Activated naive CD8-positive, alpha-beta T cell treated with anti-CD3 and anti-CD28 coated beads, Interleukin-2, amount 10 ng/mL, durations not matched to agents 7 days and 5 days (primary cell): Measurements from ENCODE around the gene DHRS9. TPM values are rescaled to one million over a fixed set of nuclear protein-coding genes. Genes with fewer than 3 reads are reported as not detected.

Source experiments
- ATAC-seq: fragments of 150-1000 bp; cut with Tn5 transposase; one replicate; pipeline ENCODE4 v1.10.0; 2021; ENCODE audit warnings: low read depth, moderate library complexity
- POLR2A ChIA-PET: fragments of 350-600 bp; sonication (Branson Sonifier 250); formaldehyde crosslinking; loops from one replicate; lab custom pipeline; 2021; ENCODE audit warnings: antibody characterized with exemption; lab: Charles Lee
- DNase-seq: peaks from one replicate; pipeline ENCODE4 v3.0.0; 2021
- H3K27ac Mint-ChIP-seq: one replicate; pipeline ENCODE4 v1.8.0; 2022; ENCODE audit warnings: mild to moderate bottlenecking, mixed read lengths
- H3K27me3 Mint-ChIP-seq: one replicate; pipeline ENCODE4 v1.8.0; 2022; ENCODE audit warnings: mild to moderate bottlenecking, moderate library complexity, mixed read lengths
- H3K36me3 Mint-ChIP-seq: one replicate; pipeline ENCODE4 v1.8.0; 2021; ENCODE audit warnings: mild to moderate bottlenecking, mixed read lengths
- H3K4me1 Mint-ChIP-seq: one replicate; pipeline ENCODE4 v1.8.0; 2021; ENCODE audit warnings: mixed read lengths
- H3K4me3 Mint-ChIP-seq: one replicate; pipeline ENCODE4 v1.8.0; 2022; ENCODE audit warnings: mild to moderate bottlenecking, moderate library complexity, mixed read lengths
- H3K9me3 Mint-ChIP-seq: one replicate; pipeline ENCODE4 v1.8.0; 2021; ENCODE audit warnings: mixed read lengths
- total RNA-seq, 2 experiments: library from RNA; stranded (reverse); gene quantifications; one replicate each; pipeline ENCODE4 v1.2.3, GENCODE V29; 2021

Gene DHRS9
- total RNA-seq, 2 experiments from 2014 or later = 0.34 to 0.36 TPM

DNA sequence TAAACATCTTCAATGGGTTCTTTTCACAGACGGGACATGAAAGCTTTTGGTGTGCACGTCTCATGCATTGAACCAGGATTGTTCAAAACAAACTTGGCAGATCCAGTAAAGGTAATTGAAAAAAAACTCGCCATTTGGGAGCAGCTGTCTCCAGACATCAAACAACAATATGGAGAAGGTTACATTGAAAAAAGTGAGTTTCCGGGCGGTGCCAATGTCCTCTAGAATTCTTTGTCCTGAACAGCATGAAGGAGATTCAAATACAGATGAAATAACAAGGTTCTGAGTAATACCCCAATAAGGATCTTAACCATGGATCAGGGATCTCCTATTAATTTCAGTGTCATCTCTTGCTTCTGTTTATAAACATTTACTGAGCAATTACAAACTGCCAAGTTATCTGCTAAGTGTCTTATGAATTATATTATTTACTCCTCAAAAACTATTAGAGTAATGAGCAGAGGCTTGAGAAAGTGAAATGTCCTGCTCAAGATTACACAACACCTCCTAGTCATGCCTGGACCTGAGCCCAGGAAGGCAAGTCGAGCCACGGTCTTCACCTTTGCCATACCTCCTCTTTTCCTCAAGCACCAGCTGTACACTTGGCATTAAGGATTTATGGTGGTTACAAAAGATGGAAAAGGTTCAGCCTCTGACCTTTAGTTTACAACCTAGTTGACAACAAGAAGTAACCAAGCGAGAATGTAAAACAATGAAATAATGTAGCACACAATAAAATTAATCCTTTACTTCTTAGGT, 22.6 kb downstream of the DHRS9 start:
- Mint-ChIP-seq H3K4me3 (no peak overlapping the region), H3K36me3 (peaks cover 2% of the 10 kb centered on the region), H3K4me1 (peaks cover 17% of the 10 kb centered on the region), H3K27ac (no peak overlapping the region), H3K9me3 (no peaks in the 10 kb centered on the region), H3K27me3 (peaks cover 17% of the 10 kb centered on the region)
- no peak for ATAC-seq
- no peak for DNase-seq
- POLR2A ChIA-PET = no interaction called here

DNA sequence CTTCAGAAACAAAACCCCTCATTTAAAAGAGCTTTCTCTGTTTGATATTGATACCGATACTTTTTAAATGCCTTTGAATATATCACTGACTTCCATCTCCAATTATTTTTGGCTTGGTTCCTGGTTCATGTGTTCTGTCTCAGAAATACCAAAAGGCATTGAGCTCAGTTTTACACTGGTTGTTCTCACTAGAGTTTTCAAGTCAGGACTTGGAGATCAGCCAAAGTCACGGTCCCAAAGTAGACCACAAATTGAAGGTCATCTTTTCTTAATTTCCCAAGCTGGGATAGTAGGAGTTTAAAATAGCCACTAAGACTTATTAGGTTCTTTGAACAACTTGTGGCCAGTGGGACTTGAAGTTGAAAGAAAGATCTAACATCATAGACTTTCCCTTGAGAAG, 24.2 kb downstream of the DHRS9 start:
- peaks cover 2% of the 10 kb centered on the region for H3K36me3 Mint-ChIP-seq
- H3K9me3 Mint-ChIP-seq = no peaks in the 10 kb centered on the region
- POLR2A ChIA-PET = no interaction called here
- H3K27ac Mint-ChIP-seq = no peak overlapping the region
- H3K27me3 Mint-ChIP-seq = peaks cover 17% of the 10 kb centered on the region
- ATAC-seq = no peak
- no peak overlapping the region for H3K4me3 Mint-ChIP-seq
- no peak for DNase-seq
- H3K4me1 Mint-ChIP-seq = peaks cover 17% of the 10 kb centered on the region

GRCh38 chr2:169094676-169095075, 25.3 kb downstream of the DHRS9 start:
- Mint-ChIP-seq H3K9me3 (no peaks in the 10 kb centered on the region), H3K36me3 (peaks cover 2% of the 10 kb centered on the region), H3K4me1 (peaks cover 17% of the 10 kb centered on the region), H3K27me3 (peaks cover 10% of the 10 kb centered on the region), H3K4me3 (no peak overlapping the region), H3K27ac (no peak overlapping the region)
- ATAC-seq = no peak
- POLR2A ChIA-PET = no interaction called here
- no peak for DNase-seq

DNA sequence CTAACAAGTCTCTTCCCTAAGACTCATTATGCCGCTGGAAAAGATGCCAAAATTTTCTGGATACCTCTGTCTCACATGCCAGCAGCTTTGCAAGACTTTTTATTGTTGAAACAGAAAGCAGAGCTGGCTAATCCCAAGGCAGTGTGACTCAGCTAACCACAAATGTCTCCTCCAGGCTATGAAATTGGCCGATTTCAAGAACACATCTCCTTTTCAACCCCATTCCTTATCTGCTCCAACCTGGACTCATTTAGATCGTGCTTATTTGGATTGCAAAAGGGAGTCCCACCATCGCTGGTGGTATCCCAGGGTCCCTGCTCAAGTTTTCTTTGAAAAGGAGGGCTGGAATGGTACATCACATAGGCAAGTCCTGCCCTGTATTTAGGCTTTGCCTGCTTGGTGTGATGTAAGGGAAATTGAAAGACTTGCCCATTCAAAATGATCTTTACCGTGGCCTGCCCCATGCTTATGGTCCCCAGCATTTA, 26.3 kb downstream of the DHRS9 start:
- Mint-ChIP-seq H3K4me3 (peak overlapping the region; percentile 20), H3K27ac (no peak overlapping the region), H3K27me3 (peaks cover 9% of the 10 kb centered on the region), H3K36me3 (peaks cover 2% of the 10 kb centered on the region), H3K4me1 (peaks cover 17% of the 10 kb centered on the region), H3K9me3 (no peaks in the 10 kb centered on the region)
- DNase-seq = no peak
- POLR2A ChIA-PET = interaction anchor here (1.5 kb wide), 1 partner anchor 12 kb away, joined by 4 read pairs; no protein-coding TSS in a partner anchor
- peak; percentile 65 for ATAC-seq

- H3K27me3 Mint-ChIP-seq = peaks cover 3% of the 10 kb centered on the region
- H3K36me3 Mint-ChIP-seq = peaks cover 11% of the 10 kb centered on the region
- peaks cover 2% of the 10 kb centered on the region for H3K9me3 Mint-ChIP-seq
- POLR2A ChIA-PET = no interaction called here
- H3K4me3 Mint-ChIP-seq = peak overlapping the region; percentile 71
- H3K27ac Mint-ChIP-seq = peak overlapping the region; percentile 86
- peaks cover 51% of the 10 kb centered on the region for H3K4me1 Mint-ChIP-seq
- ATAC-seq (no peak), DNase-seq (no peak)
Observed at GRCh38 chr2:169104848-169105247, 35.5 kb downstream of the DHRS9 start.

- Mint-ChIP-seq H3K27me3 (peaks cover 3% of the 10 kb centered on the region), H3K27ac (peak overlapping the region; percentile 86), H3K4me3 (peak overlapping the region; percentile 71), H3K9me3 (peaks cover 2% of the 10 kb centered on the region), H3K36me3 (peaks cover 11% of the 10 kb centered on the region), H3K4me1 (peaks cover 51% of the 10 kb centered on the region)
- DNase-seq (no peak), ATAC-seq (peak; percentile 57)
- POLR2A ChIA-PET = no interaction called here
Observed at GRCh38 chr2:169105476-169105875, 36.1 kb downstream of the DHRS9 start.

DNA sequence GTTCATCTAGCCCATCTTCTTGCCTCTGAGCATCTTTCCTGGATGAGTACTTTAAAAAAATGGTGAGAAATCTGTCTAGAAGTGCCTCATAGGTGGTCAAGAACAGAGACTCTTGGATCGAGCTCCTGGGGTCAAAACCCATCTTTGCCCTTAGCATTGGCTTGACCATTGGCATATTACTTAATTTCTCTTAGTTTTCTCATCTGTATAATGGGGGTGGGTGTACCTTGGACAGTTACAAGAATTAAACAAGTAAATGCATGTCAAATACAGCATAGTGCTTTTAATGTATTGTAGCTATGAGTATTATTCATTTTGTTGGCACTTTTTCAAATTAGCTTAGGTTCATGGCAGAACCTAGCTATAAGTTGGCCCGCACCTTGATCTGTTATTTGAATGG, 36.8 kb downstream of the DHRS9 start:
- peak overlapping the region; percentile 49 for H3K4me3 Mint-ChIP-seq

DNA sequence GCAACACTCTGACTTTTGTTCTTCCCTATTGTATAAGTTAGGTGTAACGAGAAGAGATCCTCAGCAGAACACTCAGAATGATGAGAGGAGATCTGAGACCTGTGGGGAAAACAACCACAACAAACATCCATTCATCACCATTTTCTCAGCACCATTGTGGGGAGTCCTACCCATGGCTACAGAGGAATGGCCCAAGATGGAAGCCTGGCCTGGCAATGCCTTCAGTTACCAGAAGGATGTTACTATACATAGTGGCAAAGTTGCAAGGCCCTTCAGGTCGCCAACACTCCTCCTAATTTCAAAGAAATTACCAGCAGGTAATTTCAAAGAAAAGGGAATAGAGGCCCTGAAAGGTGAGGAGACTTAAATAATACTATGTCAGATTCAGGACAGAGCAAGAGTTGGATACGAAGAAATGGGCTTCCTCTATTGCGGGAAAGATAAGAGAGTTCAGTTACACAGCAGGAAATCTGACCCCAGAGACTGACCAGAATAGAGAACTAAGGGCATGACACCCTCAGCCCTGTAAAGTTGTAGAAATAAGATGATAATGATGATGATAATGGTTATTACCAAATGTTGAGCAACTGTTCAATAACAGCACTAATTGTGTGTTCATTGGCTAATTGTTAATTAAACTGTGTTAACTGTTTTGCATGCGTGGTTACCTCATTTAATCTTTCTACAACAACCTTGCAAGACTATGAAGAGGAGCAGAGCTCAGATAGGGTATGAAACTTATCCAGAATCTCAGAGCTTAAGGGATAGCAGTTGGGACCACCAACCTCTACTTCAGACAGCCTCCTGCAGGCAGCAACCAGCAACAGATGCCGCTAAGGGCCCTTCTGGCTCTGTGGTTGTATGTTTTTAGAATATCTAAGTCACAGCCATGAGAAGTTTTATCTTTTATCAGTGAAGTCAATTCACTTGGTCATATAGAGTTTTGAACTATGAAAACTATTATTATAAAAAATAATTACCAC, 37.5 kb downstream of the DHRS9 start:
- peaks cover 10% of the 10 kb centered on the region for H3K36me3 Mint-ChIP-seq
- POLR2A ChIA-PET = interaction anchor here (1.0 to 1.3 kb wide), 3 partner anchors 10 to 147 kb away, joined by 3 to 4 read pairs (median 3); no protein-coding TSS in a partner anchor
- H3K27me3 Mint-ChIP-seq = peaks cover 3% of the 10 kb centered on the region
- peak overlapping the region; percentile 49 for H3K4me3 Mint-ChIP-seq
- peaks cover 2% of the 10 kb centered on the region for H3K9me3 Mint-ChIP-seq
- DNase-seq (no peak), ATAC-seq (no peak)
- H3K4me1 Mint-ChIP-seq = peaks cover 51% of the 10 kb centered on the region
- H3K27ac Mint-ChIP-seq = peak overlapping the region; percentile 86

More for the DNA sequence above, 36.8 kb downstream of the DHRS9 start:
- Mint-ChIP-seq H3K9me3 (peaks cover 2% of the 10 kb centered on the region), H3K4me1 (peaks cover 51% of the 10 kb centered on the region), H3K27me3 (peaks cover 3% of the 10 kb centered on the region), H3K27ac (peak overlapping the region; percentile 86), H3K36me3 (peaks cover 11% of the 10 kb centered on the region)
- POLR2A ChIA-PET = no interaction called here
- ATAC-seq = no peak
- DNase-seq = no peak

DNA sequence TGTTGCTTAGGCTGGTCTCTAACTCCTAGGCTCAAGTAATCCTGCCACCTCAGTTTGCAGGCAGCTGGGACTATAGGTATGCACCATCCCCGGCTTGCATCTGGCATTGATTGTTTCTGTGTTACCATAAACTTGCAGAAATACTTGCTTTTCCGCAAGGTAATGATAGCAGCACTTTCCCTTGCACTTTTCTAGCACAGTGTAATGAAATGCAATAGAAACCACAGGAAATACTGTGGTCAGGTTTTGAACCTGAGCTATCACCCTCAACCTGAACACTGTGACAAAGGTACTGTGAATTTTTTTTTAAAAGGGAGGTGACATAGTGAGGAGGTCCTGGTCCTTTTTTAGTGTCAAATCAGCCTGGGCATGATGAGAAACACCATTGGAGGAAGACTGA, 38.3 kb downstream of the DHRS9 start:
- H3K4me1 Mint-ChIP-seq = peaks cover 51% of the 10 kb centered on the region
- peak overlapping the region; percentile 58 for H3K4me3 Mint-ChIP-seq
- POLR2A ChIA-PET = interaction anchor here (1.0 to 1.3 kb wide), 3 partner anchors 9 to 147 kb away, joined by 3 to 4 read pairs (median 3); no protein-coding TSS in a partner anchor
- DNase-seq (no peak), ATAC-seq (peak; percentile 85)
- H3K9me3 Mint-ChIP-seq = peaks cover 2% of the 10 kb centered on the region
- H3K36me3 Mint-ChIP-seq = peaks cover 9% of the 10 kb centered on the region
- peak overlapping the region; percentile 82 for H3K27ac Mint-ChIP-seq
- H3K27me3 Mint-ChIP-seq = peaks cover 3% of the 10 kb centered on the region

- POLR2A ChIA-PET = interaction anchor here (1.0 to 1.3 kb wide), 2 partner anchors 8 to 12 kb away, joined by 3 to 4 read pairs; no protein-coding TSS in a partner anchor
- H3K27ac Mint-ChIP-seq = peak overlapping the region; percentile 82
- DNase-seq (no peak), ATAC-seq (no peak)
- H3K27me3 Mint-ChIP-seq = peaks cover 2% of the 10 kb centered on the region
- peaks cover 49% of the 10 kb centered on the region for H3K4me1 Mint-ChIP-seq
- peaks cover 7% of the 10 kb centered on the region for H3K36me3 Mint-ChIP-seq
- H3K9me3 Mint-ChIP-seq = peaks cover under 1% of the 10 kb centered on the region
- H3K4me3 Mint-ChIP-seq = peak overlapping the region; percentile 58
Observed at GRCh38 chr2:169108099-169108884, 38.9 kb downstream of the DHRS9 start.

DNA sequence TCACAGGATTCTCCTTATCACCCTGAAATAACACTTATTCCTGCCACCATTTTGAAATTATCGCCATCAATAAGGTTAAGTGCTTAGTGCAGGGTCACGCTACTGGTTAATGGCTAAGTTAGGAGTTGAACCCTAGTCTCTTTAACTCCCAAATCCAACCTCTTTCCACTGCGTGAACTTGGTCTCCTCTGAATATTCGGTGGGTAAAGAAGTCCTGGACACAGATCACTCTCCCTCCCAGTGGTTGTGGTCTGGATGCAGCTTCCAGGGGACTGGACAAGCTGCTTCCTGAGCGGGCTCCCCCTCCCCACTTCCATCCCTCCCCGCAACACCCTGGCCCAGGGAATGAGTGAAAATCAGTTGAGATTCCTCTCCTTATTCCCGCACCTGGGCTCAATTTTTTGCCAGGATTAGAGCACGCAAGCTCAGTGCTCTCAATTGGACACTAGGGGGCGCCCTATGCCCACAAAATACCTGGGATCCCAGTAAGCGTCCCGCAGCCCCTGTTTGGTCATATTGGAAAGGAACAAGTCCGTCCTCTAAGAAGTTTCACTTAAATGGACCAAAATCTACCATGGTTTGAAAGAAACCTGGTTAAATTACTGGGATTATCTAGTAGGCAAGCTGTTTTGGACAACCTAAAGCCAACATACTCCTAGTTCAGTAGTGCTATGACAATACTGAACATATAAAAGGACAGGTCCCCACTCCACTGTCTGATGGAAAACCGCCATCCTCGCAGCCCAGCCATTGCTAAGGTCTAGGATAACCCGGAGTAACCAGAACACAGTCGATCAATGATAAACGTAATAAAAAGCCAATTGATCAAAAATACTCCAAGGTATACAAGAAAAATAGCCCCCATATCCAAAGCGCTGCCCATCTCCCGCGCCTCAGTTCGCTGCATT, 40.4 kb downstream of the DHRS9 start:
- H3K9me3 Mint-ChIP-seq = no peaks in the 10 kb centered on the region
- H3K4me1 Mint-ChIP-seq = peaks cover 41% of the 10 kb centered on the region
- H3K27me3 Mint-ChIP-seq = no peaks in the 10 kb centered on the region
- H3K4me3 Mint-ChIP-seq = no peak overlapping the region
- ATAC-seq (no peak), DNase-seq (peak; percentile 67)
- POLR2A ChIA-PET = no interaction called here
- peaks cover 1% of the 10 kb centered on the region for H3K36me3 Mint-ChIP-seq
- H3K27ac Mint-ChIP-seq = no peak overlapping the region

DNA sequence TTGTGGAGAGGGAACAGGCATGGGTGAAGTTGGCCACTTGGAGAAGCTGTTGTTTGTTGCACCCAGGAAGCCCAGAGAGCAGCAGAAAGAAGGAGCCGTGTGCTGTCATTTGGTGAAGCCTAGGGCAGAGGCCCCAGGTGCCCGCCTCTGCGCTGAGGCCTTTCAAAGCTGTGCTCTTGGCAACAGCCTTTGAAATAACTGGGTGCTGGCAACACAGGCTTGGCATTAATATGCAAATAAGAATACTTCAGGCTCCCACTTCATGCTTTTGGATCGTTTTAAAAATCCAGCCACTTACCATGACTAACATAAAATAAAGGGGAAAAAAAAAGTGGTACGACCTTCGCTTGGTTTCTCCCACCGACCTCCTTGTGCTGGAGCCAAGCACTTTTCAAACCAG, 41.1 kb downstream of the DHRS9 start:
- H3K9me3 Mint-ChIP-seq = no peaks in the 10 kb centered on the region
- H3K27me3 Mint-ChIP-seq = no peaks in the 10 kb centered on the region
- DNase-seq (no peak), ATAC-seq (no peak)
- POLR2A ChIA-PET = no interaction called here
- no peak overlapping the region for H3K4me3 Mint-ChIP-seq
- peaks cover 1% of the 10 kb centered on the region for H3K36me3 Mint-ChIP-seq
- peaks cover 35% of the 10 kb centered on the region for H3K4me1 Mint-ChIP-seq
- H3K27ac Mint-ChIP-seq = no peak overlapping the region
